SK-N-SH (cell line): Measurements from ENCODE around the gene SENP8. TPM values are rescaled to one million over a fixed set of nuclear protein-coding genes. Genes with fewer than 3 reads are reported as not detected.

Source experiments
- CTCF ChIA-PET: fragments of 300-600, 350-600 bp; formaldehyde crosslinking; extraction: SDS; loops from one replicate; lab custom pipeline; 2021; lab: Yijun Ruan, JAX
- POLR2A ChIA-PET: fragments of 350-600 bp; sonication (Branson Sonifier 250); formaldehyde crosslinking; extraction: SDS; loops from one replicate; lab custom pipeline; 2020; ENCODE audit warnings: antibody characterized with exemption, inconsistent platforms; lab: Yijun Ruan, JAX
- DNase-seq: peaks from one replicate; pipeline ENCODE4 v3.0.0; 2012
- H2AFZ ChIP-seq: fragments of 200-600 bp; sonication (generic); 2 replicates; pipeline ENCODE4 v1.8.1; 2016; ENCODE audit warnings: antibody characterized with exemption, mild to moderate bottlenecking, low read depth
- H3F3A ChIP-seq: fragments of 200-600 bp; sonication (generic); replicated peaks from 2 replicates; pipeline ENCODE3; 2016; ENCODE audit warnings: antibody characterized with exemption, mild to moderate bottlenecking; ENCODE audit not compliant: insufficient read depth
- H3K27ac ChIP-seq, 2 experiments: fragments of 200-500 bp in 1 of 2; fragments of 200-600 bp in 1 of 2; sonication (Bioruptor generic) in 1 of 2; sonication (generic), shearing (Covaris generic) in 1 of 2; 2 replicates each; pipeline versions ENCODE4 v1.5.1 to v1.6.1; 2014 to 2016; ENCODE audit warnings: low read depth in 2 of 2, inconsistent platforms in 1 of 2, low read length in 1 of 2, mild to moderate bottlenecking in 1 of 2, mixed read lengths in 1 of 2
- H3K27me3 ChIP-seq: fragments of 200-600 bp; sonication (generic), shearing (Covaris generic); 2 replicates; pipeline ENCODE4 v1.6.1; 2016; ENCODE audit warnings: mixed run types; ENCODE audit not compliant: insufficient read depth
- H3K36me3 ChIP-seq, 2 experiments: fragments of 200-500 bp in 1 of 2; fragments of 200-600 bp in 1 of 2; sonication (Bioruptor generic) in 1 of 2; sonication (generic) in 1 of 2; replicated peaks in 1 of 2; 2 replicates each; pipeline versions ENCODE3 to v1.5.1; 2014 to 2016; ENCODE audit warnings: low read length in 1 of 2, mild to moderate bottlenecking in 1 of 2; ENCODE audit not compliant: insufficient read depth in 2 of 2, control insufficient read depth in 1 of 2
- H3K4me1 ChIP-seq, 2 experiments: fragments of 200-500 bp in 1 of 2; fragments of 200-600 bp in 1 of 2; sonication (Bioruptor generic) in 1 of 2; sonication (generic), shearing (Covaris generic) in 1 of 2; 2 replicates each; pipeline versions ENCODE4 v1.5.1 to v1.6.1; 2014 to 2016; ENCODE audit warnings: low read depth in 1 of 2, low read length in 1 of 2, mixed run types in 1 of 2; ENCODE audit not compliant: insufficient read depth in 2 of 2, control insufficient read depth in 1 of 2
- H3K4me2 ChIP-seq: fragments of 200-600 bp; sonication (generic), shearing (Covaris generic); 2 replicates; pipeline ENCODE4 v1.6.1; 2017; ENCODE audit warnings: mixed run types
- H3K4me3 ChIP-seq, 2 experiments: fragments of 200-500 bp in 1 of 2; fragments of 200-600 bp in 1 of 2; sonication (Bioruptor generic) in 1 of 2; sonication (generic), shearing (Covaris generic) in 1 of 2; 2 replicates each; pipeline versions ENCODE4 v1.5.1 to v1.8.1; 2014 to 2016; ENCODE audit warnings: low read depth in 2 of 2, inconsistent platforms in 1 of 2, low read length in 1 of 2, mild to moderate bottlenecking in 1 of 2, mixed read lengths in 1 of 2, moderate library complexity in 1 of 2
- H3K79me2 ChIP-seq: fragments of 200-600 bp; sonication (generic); 2 replicates; pipeline ENCODE4 v1.8.1; 2017; ENCODE audit warnings: mild to moderate bottlenecking; ENCODE audit not compliant: insufficient read depth
- H3K9ac ChIP-seq: fragments of 200-600 bp; sonication (generic); 2 replicates; pipeline ENCODE4 v1.6.1; 2017; ENCODE audit warnings: mixed run types
- H3K9me2 ChIP-seq: fragments of 200-600 bp; sonication (generic); 2 replicates; pipeline ENCODE4 v1.6.1; 2017; ENCODE audit warnings: mixed run types
- H3K9me3 ChIP-seq: fragments of 200-600 bp; sonication (generic); 2 replicates; pipeline ENCODE4 v1.6.1; 2017; ENCODE audit warnings: mixed run types, mild to moderate bottlenecking, moderate library complexity
- H4K20me1 ChIP-seq: fragments of 200-600 bp; sonication (generic); 2 replicates; pipeline ENCODE4 v1.6.1; 2017; ENCODE audit warnings: mild to moderate bottlenecking, mixed run types; ENCODE audit not compliant: insufficient read depth
- CHD2 ChIP-seq: fragments of 150-350 bp; IDR thresholded peaks from 2 replicates; pipeline ENCODE4 v1.6.1; 2018; ENCODE audit warnings: low read length; ENCODE audit not compliant: partially characterized antibody
- ELF1 ChIP-seq: IDR thresholded peaks from 2 replicates; pipeline ENCODE4 v1.4.0; 2012
- EZH2phosphoT487 ChIP-seq: fragments of 200-600 bp; sonication (generic); IDR thresholded peaks from 2 replicates; pipeline ENCODE4 v1.6.1; 2017; ENCODE audit warnings: low read depth, mixed run types, mild to moderate bottlenecking, antibody characterized with exemption, moderate library complexity, borderline replicate concordance
- FOSL2 ChIP-seq: IDR thresholded peaks from 2 replicates; pipeline ENCODE4 v1.4.0; 2012; ENCODE audit warnings: low read depth, mild to moderate bottlenecking, moderate library complexity, borderline replicate concordance
- FOXJ3 ChIP-seq: sonication (generic); formaldehyde crosslinking; IDR thresholded peaks from 2 replicates; pipeline ENCODE4 v1.5.1; 2020; ENCODE audit warnings: mild to moderate bottlenecking, missing genetic modification reagents
- FOXM1 ChIP-seq: IDR thresholded peaks from 2 replicates; pipeline ENCODE4 v1.4.0; 2012; ENCODE audit warnings: low read depth, mild to moderate bottlenecking
- GATA2 ChIP-seq: sonication (generic); formaldehyde crosslinking; IDR thresholded peaks from 2 replicates; pipeline ENCODE4 v1.5.0; 2020; ENCODE audit warnings: mild to moderate bottlenecking, missing genetic modification reagents
- JUND ChIP-seq: IDR thresholded peaks from 2 replicates; pipeline ENCODE4 v1.4.0; 2012
- MXI1 ChIP-seq: IDR thresholded peaks from 2 replicates; pipeline ENCODE4 v1.6.1; 2012; ENCODE audit warnings: mild to moderate bottlenecking, low read depth, low read length, improper control_type of control experiment
- NFIC ChIP-seq: IDR thresholded peaks from 2 replicates; pipeline ENCODE4 v1.4.0; 2012; ENCODE audit warnings: borderline replicate concordance
- POLR2AphosphoS5 ChIP-seq: IDR thresholded peaks from 2 replicates; pipeline ENCODE4 v1.6.1; 2012; ENCODE audit warnings: low read depth, low read length
- TEAD4 ChIP-seq: IDR thresholded peaks from 2 replicates; pipeline ENCODE4 v1.4.0; 2012; ENCODE audit warnings: mild to moderate bottlenecking, borderline replicate concordance; ENCODE audit not compliant: insufficient read depth
- WGBS: methylation state at CpG from one replicate; pipeline ENCODE4 v1.1.6; 2017; ENCODE audit warnings: low lambda C conversion rate; 5-methylcytosine and 5-hydroxymethylcytosine counted together
- polyA plus RNA-seq, 3 experiments: library from polyadenylated mRNA; depleted of rRNA; stranded (reverse); fragments of >200 nt; gene quantifications; 2 replicates each; pipeline ENCODE4 v1.2.3, GENCODE V29; 2012
- TF ChIP-seq, protein P1 (sequence below): fragments of 150-350 bp; IDR thresholded peaks from 2 replicates; pipeline ENCODE4 v1.6.1; 2016; ENCODE audit warnings: mild to moderate bottlenecking, low read depth, low read length

SENP8 gene
- polyA plus RNA-seq, 1 of the 3 experiments (the other 2 are of a cell fraction): 1.4 TPM

DNA sequence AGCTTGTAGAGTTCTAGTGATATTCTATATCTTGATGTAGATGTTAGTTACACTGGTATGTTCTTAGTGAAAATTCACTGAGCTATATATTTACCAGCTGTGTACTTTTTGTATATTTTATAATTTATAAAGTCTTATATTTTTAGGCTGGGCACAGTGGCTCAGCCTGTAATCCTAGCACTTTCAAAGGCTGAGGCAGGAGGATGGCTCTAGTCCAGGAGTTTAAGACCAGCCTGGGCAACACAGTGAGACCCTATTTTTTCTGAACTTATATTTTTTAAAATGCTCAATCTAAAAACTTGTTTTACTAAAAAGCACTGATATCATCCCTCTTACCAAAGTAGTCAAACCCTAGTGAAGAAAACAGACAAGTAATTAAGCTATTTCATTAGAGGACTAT is 5.4 kb upstream of the SENP8 start:
- no peaks in the 10 kb centered on the region for H3K9me2 ChIP-seq
- no peak overlapping the region for H3K27ac ChIP-seq
- ChIA-PET POLR2A (no interaction called here), CTCF (interaction anchor here (1.2 to 1.7 kb wide), 3 partner anchors 8 to 43 kb away, joined by 4 to 7 read pairs (median 5); no protein-coding TSS in a partner anchor)
- no peak overlapping the region for H3K9ac ChIP-seq
- no peak for DNase-seq
- TF ChIP-seq MXI1 (no peak), FOSL2 (no peak), POLR2AphosphoS5 (no peak), TEAD4 (no peak), FOXM1 (no peak), ELF1 (no peak)
- TF ChIP-seq, protein P1, sequence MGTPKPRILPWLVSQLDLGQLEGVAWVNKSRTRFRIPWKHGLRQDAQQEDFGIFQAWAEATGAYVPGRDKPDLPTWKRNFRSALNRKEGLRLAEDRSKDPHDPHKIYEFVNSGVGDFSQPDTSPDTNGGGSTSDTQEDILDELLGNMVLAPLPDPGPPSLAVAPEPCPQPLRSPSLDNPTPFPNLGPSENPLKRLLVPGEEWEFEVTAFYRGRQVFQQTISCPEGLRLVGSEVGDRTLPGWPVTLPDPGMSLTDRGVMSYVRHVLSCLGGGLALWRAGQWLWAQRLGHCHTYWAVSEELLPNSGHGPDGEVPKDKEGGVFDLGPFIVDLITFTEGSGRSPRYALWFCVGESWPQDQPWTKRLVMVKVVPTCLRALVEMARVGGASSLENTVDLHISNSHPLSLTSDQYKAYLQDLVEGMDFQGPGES: no peak
- no peak overlapping the region; the same call in 1 of the 2 replicates for H3K4me2 ChIP-seq
- peaks cover 7% of the 10 kb centered on the region for H3F3A ChIP-seq
- peaks cover 94% of the 10 kb centered on the region for H3K79me2 ChIP-seq
- peaks cover 0 to 6% of the 10 kb centered on the region in 2 experiments; a peak in 3 of 4 replicates for H3K4me1 ChIP-seq
- H3K9me3 ChIP-seq: no peaks in the 10 kb centered on the region
- H3K4me3 ChIP-seq: no peak overlapping the region
- no peaks in the 10 kb centered on the region for H3K27me3 ChIP-seq
- no peak overlapping the region for H2AFZ ChIP-seq
- H3K36me3 ChIP-seq: no peaks in the 10 kb centered on the region
- peaks cover 57% of the 10 kb centered on the region for H4K20me1 ChIP-seq

- 89% methylated on average over 4 of the region's 4 CpGs for WGBS
Measured at GRCh38 chr15:72113347-72114031, 4.7 kb upstream of the SENP8 start.

More at GRCh38 chr15:72113347-72114031, 4.7 kb upstream of the SENP8 start:
- peaks cover 88% of the 10 kb centered on the region for H3K79me2 ChIP-seq
- H4K20me1 ChIP-seq: peaks cover 57% of the 10 kb centered on the region
- CTCF ChIA-PET: interaction anchor here (1.0 to 1.7 kb wide), 5 partner anchors 9 to 43 kb away, joined by 3 to 7 read pairs (median 4); no protein-coding TSS in a partner anchor
- no peak overlapping the region for H3K27ac ChIP-seq
- no peak overlapping the region for H3K9ac ChIP-seq
- no peak overlapping the region for H2AFZ ChIP-seq
- POLR2A ChIA-PET: no interaction called here
- H3K36me3 ChIP-seq: no peaks in the 10 kb centered on the region
- DNase-seq: no peak
- no peak overlapping the region for H3K4me3 ChIP-seq
- H3K27me3 ChIP-seq: no peaks in the 10 kb centered on the region
- no peaks in the 10 kb centered on the region for H3K9me3 ChIP-seq
- TF ChIP-seq GATA2 (CRISPR knock-in tag) (no peak), NFIC (no peak), CHD2 (no peak), EZH2phosphoT487 (no peak), FOXJ3 (CRISPR knock-in tag) (no peak), JUND (no peak)
- TF ChIP-seq, protein P1: no peak
- H3K4me1 ChIP-seq: peaks cover 0 to 6% of the 10 kb centered on the region in 2 experiments; a peak in 3 of 4 replicates
- H3K4me2 ChIP-seq: no peak overlapping the region; the same call in 1 of the 2 replicates
- peaks cover 8% of the 10 kb centered on the region for H3F3A ChIP-seq
- H3K9me2 ChIP-seq: no peaks in the 10 kb centered on the region
